ENCODE measurements around the gene SPO11.
"Not testable (repeated sequence)": the region's sequence is repeated elsewhere in the genome, so short reads cannot be mapped to it uniquely, and the experiment has no call there.

SPO11 gene

GRCh38 chr20:57335392-57335791 lies 5.8 kb downstream of the SPO11 start:
- TF ChIP-seq, protein P1, sequence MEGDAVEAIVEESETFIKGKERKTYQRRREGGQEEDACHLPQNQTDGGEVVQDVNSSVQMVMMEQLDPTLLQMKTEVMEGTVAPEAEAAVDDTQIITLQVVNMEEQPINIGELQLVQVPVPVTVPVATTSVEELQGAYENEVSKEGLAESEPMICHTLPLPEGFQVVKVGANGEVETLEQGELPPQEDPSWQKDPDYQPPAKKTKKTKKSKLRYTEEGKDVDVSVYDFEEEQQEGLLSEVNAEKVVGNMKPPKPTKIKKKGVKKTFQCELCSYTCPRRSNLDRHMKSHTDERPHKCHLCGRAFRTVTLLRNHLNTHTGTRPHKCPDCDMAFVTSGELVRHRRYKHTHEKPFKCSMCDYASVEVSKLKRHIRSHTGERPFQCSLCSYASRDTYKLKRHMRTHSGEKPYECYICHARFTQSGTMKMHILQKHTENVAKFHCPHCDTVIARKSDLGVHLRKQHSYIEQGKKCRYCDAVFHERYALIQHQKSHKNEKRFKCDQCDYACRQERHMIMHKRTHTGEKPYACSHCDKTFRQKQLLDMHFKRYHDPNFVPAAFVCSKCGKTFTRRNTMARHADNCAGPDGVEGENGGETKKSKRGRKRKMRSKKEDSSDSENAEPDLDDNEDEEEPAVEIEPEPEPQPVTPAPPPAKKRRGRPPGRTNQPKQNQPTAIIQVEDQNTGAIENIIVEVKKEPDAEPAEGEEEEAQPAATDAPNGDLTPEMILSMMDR (IDR thresholded peaks at IDR 0.05), result no peak
- H3K27ac ChIP-seq, result no peak overlapping the region
- H3K4me3 ChIP-seq, result no peak overlapping the region
- DNase-seq (ENCODE audit: low spot score), result no peak

- Histone ChIP-seq H3K4me3 (no peak overlapping the region), H3K27ac (no peak overlapping the region)
- DNase-seq (ENCODE audit: low spot score), result no peak
- TF ChIP-seq, protein P1 (IDR thresholded peaks at IDR 0.05), result no peak
Measured at GRCh38 chr20:57341663-57342062, 12.1 kb downstream of the SPO11 start.

DNA sequence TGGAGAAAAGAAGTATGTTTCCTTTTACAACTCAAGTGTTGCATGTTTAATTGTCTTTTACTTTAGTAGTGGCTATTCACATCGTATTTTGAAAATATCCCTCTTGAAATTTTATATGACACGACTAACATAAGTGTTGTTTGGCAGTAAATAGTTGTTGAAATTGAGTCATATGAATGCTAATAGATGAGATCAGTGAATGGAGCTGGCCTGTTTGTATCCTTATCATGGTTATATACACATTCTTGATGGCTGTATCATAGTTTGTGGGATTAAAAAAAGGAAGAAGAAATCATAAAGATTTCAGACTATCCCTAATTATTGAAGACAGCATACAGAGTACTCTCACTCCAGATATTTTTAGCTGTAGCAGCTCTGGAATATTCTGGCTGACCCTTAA lies 13.2 kb downstream of the SPO11 start:
- H3K27ac ChIP-seq, result no peak overlapping the region
- H3K4me3 ChIP-seq, result no peak overlapping the region
- DNase-seq (ENCODE audit: low spot score), result no peak
- TF ChIP-seq, protein P1 (IDR thresholded peaks at IDR 0.05), result no peak

- DNase-seq (ENCODE audit: low spot score), result no peak
- Histone ChIP-seq H3K4me3 (no peak overlapping the region), H3K27ac (no peak overlapping the region)
- TF ChIP-seq, protein P1 (IDR thresholded peaks at IDR 0.05), result peak; percentile 46
Measured at GRCh38 chr20:57346477-57346876, 16.9 kb downstream of the SPO11 start.

DNA sequence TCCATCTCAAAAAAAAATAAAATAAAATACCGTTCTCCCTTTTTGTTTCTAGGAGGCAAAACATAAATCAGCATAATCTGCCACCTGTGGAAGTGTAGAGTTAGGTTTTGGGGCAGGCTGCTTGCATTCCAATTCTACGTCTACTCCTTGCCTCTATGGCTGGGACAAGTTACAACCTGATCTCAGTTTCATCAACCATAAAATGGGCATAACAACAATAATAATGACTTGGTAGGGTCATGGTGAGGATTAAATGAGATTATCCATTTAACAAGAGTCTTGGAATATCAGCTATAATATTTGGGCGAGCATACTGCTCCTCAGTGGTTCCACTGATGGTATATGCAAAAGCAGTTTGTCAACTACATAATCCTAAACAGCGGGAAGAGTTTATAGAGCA lies 17.8 kb downstream of the SPO11 start:
- TF ChIP-seq, protein P1 (IDR thresholded peaks at IDR 0.05), result no peak
- no peak overlapping the region for H3K27ac ChIP-seq
- DNase-seq (ENCODE audit: low spot score), result no peak
- no peak overlapping the region for H3K4me3 ChIP-seq

- not testable (repeated sequence) for H3K27ac ChIP-seq; DNase-seq (ENCODE audit: low spot score)
Measured at GRCh38 chr20:57348200-57348921, 18.8 kb downstream of the SPO11 start.

GRCh38 chr20:57348922-57349574 lies 19.4 kb downstream of the SPO11 start:
- not testable (repeated sequence) for H3K27ac ChIP-seq; DNase-seq (ENCODE audit: low spot score); H3K4me3 ChIP-seq

More at GRCh38 chr20:57348200-57348921, 18.8 kb downstream of the SPO11 start:
- not testable (repeated sequence) for H3K4me3 ChIP-seq

DNA sequence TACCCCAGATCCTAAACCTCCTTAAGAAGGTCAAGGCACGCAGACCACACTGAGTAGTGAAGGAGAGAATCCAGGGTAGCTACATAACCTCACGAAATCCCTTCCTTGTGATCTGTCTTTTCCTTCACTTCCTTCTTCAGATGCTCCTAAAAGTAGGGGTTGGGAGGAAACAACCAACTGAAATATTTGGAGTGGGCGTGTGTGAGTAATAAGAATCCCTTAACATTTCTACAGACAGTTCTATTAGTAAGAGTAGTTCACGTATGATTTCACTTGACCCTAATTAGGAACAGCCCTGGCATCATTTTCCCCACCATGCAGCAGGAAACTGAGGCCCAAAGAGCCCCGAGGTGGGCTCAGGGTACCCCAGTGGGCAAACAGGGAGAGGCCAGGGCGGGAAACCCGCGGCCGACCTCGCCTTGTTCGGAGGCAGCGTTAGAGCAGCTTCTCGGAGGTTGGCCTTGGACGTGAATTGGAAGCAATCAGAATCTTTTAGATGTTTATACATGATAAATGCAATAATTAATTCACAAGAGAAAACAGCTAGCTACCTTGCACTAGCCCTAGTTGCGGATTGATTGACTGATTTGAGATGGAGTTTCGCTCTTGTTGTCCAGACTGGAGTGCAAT lies 20.6 kb downstream of the SPO11 start:
- DNase-seq (ENCODE audit: low spot score), result no peak
- peak overlapping the region in 1 of 2 donors; percentile 93 for H3K27ac ChIP-seq
- TF ChIP-seq, protein P1 (IDR thresholded peaks at IDR 0.05), result no peak

GRCh38 chr20:57350726-57351041 lies 21.1 kb downstream of the SPO11 start:
- DNase-seq (ENCODE audit: low spot score), result not testable (repeated sequence)
- peak overlapping the region; percentile 83 for H3K4me3 ChIP-seq
- H3K27ac ChIP-seq, result peak overlapping the region; percentile 75 to 93

More for the DNA sequence above, 20.6 kb downstream of the SPO11 start:
- no peak overlapping the region for H3K4me3 ChIP-seq

All from coronary artery (tissue), 2 donors.